Endothelial cell of umbilical vein (primary cell): ENCODE measurements around the gene HTRA3.

ENCODE experiments used
- CTCF ChIP-seq, 2 donors: IDR thresholded peaks; 1 replicate in 1 of 2; 2 replicates in 1 of 2; pipeline ENCODE4 v1.5.1; 2011; ENCODE audit warnings: low read length in 2 of 2, mild to moderate bottlenecking in 2 of 2, moderate library complexity in 2 of 2, control low read depth in 1 of 2, inconsistent platforms in 1 of 2, low read depth in 1 of 2; ENCODE audit not compliant: insufficient read depth in 1 of 2; ENCODE audit errors: extremely low read depth in 1 of 2
- GATA2 ChIP-seq: IDR thresholded peaks from 2 replicates; pipeline ENCODE4 v1.7.0; 2011; ENCODE audit warnings: low read depth, mild to moderate bottlenecking, moderate library complexity, mixed read lengths, low read length; ENCODE audit not compliant: insufficient read length, insufficient read depth
- POLR2A ChIP-seq: IDR thresholded peaks from 2 replicates; pipeline ENCODE4 v1.6.1; 2012; ENCODE audit warnings: low read depth, mild to moderate bottlenecking, control low read depth, low read length
- POLR2AphosphoS5 ChIP-seq: IDR thresholded peaks from 2 replicates; pipeline ENCODE4 v1.6.1; 2012; ENCODE audit warnings: low read depth, mild to moderate bottlenecking, control low read depth, low read length, moderate library complexity; ENCODE audit not compliant: insufficient read depth

- TF ChIP-seq CTCF (IDR thresholded peaks at IDR 0.05; ENCODE audit: extremely low read depth in 1 of 2, insufficient read depth in 1 of 2, low read depth in 1 of 2, low read length in 2 of 2) (no peak), POLR2A (no peak), GATA2 (no peak), POLR2AphosphoS5 (no peak)
Observed at GRCh38 chr4:8258552-8259212, 10.9 kb upstream of the HTRA3 start.
